HEK293T (cell line): ENCODE measurements around the gene CREB3.

Experiments
- ELF4 ChIP-seq: fragments of 450-650 bp; IDR thresholded peaks from 2 replicates; pipeline ENCODE4 v1.6.1; 2017; ENCODE audit warnings: antibody characterized with exemption
- FOXK2 ChIP-seq: fragments of 450-650 bp; IDR thresholded peaks from 2 replicates; pipeline ENCODE4 v1.6.1; 2016; ENCODE audit warnings: mild to moderate bottlenecking
- L3MBTL2 ChIP-seq: fragments of 450-650 bp; conservative IDR thresholded peaks from 2 replicates; pipeline ENCODE4 v1.6.1; 2016; ENCODE audit warnings: mild to moderate bottlenecking

- TF ChIP-seq FOXK2 (no peak), ELF4 (no peak), L3MBTL2 (no peak)
These were observed 2.0 kb upstream of the CREB3 start for GRCh38 chr9:35730486-35730854.
